GM10248 (cell line): ENCODE data around the gene SPSB1.
A peak's percentile ranks its signal among the peaks of the same experiment; 100 is the strongest.

Source experiments
- CTCF ChIA-PET: fragments of 300-600 bp; sonication (Branson Sonifier 250); formaldehyde crosslinking; extraction: SDS; loops from one replicate; lab custom pipeline; 2021; ENCODE audit warnings: antibody characterized with exemption; lab: Yijun Ruan, JAX
- POLR2A ChIA-PET: fragments of 350-650 bp; sonication (Branson Sonifier 250); formaldehyde crosslinking; extraction: SDS; loops from one replicate; lab custom pipeline; 2020; ENCODE audit warnings: antibody characterized with exemption; lab: Yijun Ruan, JAX
- DNase-seq: peaks from one replicate; pipeline ENCODE4 v3.0.0; 2012; ENCODE audit errors: extremely low spot score
- TF ChIP-seq, protein P1 (sequence below): IDR thresholded peaks from 2 replicates; pipeline ENCODE4 v1.5.1; 2012; ENCODE audit warnings: mild to moderate bottlenecking, low read depth; ENCODE audit errors: extremely low read depth, missing control alignments, control extremely low read depth

Gene SPSB1

GRCh38 chr1:9249534-9250410, 42.9 kb upstream of the SPSB1 start:
- CTCF ChIA-PET, result interaction anchor here (0.8 to 3.0 kb wide), 6 partner anchors 10 to 241 kb away, joined by 3 to 9 read pairs (median 4); partner anchors contain the start of gene H6PD
- DNase-seq, result peak; percentile 56
- TF ChIP-seq, protein P1, sequence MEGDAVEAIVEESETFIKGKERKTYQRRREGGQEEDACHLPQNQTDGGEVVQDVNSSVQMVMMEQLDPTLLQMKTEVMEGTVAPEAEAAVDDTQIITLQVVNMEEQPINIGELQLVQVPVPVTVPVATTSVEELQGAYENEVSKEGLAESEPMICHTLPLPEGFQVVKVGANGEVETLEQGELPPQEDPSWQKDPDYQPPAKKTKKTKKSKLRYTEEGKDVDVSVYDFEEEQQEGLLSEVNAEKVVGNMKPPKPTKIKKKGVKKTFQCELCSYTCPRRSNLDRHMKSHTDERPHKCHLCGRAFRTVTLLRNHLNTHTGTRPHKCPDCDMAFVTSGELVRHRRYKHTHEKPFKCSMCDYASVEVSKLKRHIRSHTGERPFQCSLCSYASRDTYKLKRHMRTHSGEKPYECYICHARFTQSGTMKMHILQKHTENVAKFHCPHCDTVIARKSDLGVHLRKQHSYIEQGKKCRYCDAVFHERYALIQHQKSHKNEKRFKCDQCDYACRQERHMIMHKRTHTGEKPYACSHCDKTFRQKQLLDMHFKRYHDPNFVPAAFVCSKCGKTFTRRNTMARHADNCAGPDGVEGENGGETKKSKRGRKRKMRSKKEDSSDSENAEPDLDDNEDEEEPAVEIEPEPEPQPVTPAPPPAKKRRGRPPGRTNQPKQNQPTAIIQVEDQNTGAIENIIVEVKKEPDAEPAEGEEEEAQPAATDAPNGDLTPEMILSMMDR, result peak; percentile 50
- POLR2A ChIA-PET, result no interaction called here

GRCh38 chr1:9250411-9251381, 42.0 kb upstream of the SPSB1 start:
- CTCF ChIA-PET, result interaction anchor here (1.0 to 3.0 kb wide), 4 partner anchors 11 to 17 kb away, joined by 3 to 9 read pairs (median 4); partner anchors contain the start of gene H6PD

GRCh38 chr1:9251501-9251900, 41.2 kb upstream of the SPSB1 start:
- CTCF ChIA-PET, result interaction anchor here (1.3 to 3.0 kb wide), 3 partner anchors 11 to 141 kb away, joined by 3 to 9 read pairs (median 5); partner anchors contain the start of gene H6PD
- TF ChIP-seq, protein P1, result no peak
- POLR2A ChIA-PET, result no interaction called here
- no peak for DNase-seq

More at GRCh38 chr1:9250411-9251381, 42.0 kb upstream of the SPSB1 start:
- TF ChIP-seq, protein P1, result no peak
- no peak for DNase-seq
- POLR2A ChIA-PET, result no interaction called here

DNA sequence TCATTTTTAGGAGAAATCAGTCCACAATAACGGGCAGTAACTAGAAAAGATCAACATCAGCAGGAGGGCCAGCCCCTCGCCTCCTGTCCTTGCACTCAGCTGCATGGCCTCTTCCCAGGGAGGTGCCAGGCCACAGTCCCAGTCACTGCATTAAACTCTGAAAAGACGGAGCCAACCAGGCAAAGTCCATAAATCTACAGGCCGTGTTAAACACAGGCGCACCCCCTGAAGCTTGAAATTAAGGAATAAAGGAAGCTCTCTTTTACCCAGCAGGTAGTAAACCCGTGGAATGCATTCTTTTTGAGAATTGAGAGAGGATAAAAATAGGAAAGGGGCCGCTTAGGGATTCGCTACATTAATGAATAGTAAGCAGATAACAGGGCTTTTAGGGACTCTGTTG, 39.7 kb upstream of the SPSB1 start:
- TF ChIP-seq, protein P1, result no peak
- no peak for DNase-seq
- CTCF ChIA-PET, result interaction anchor here (1.2 to 1.5 kb wide), 5 partner anchors 14 to 142 kb away, joined by 3 to 4 read pairs (median 3); partner anchors contain the start of gene H6PD

DNA sequence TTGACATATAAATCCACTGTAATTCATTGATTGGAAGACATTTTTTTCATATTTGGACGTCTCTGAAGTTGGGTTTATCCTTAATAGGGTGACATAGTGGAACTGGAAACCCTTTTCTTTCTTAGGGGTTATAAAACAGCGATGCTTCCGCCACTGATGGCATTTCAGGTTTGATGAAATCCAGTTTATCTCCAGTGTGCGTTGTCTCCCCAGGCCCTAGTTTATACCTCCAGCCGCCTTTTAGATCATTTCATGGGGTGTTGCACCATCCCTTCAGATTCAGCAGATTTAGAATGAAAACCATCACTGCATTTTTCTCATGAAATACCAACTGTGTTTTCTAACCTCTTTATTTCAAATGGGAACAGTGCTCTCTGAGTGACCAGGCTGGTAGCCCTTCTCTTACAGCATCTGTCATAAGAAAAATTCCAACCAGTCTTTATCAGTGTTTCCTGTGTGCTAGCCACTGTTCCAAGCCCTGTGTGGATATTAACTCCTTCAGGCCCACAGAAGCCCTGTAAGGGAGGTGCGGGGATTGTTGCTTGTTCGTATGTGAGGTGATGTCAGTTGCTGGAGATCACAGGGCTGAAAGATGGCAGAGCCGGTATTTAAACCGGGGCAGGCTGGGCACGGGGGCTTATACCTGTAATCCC, 39.1 kb upstream of the SPSB1 start:
- POLR2A ChIA-PET, result no interaction called here
- CTCF ChIA-PET, result interaction anchor here (1.1 to 1.5 kb wide), 4 partner anchors 13 to 37 kb away, joined by 3 to 4 read pairs (median 3); no protein-coding TSS in a partner anchor
- DNase-seq, result no peak
- TF ChIP-seq, protein P1, result no peak

More for the DNA sequence above, 39.7 kb upstream of the SPSB1 start:
- POLR2A ChIA-PET, result no interaction called here
